Parathyroid adenoma (tissue), 2 donors: Measurements from ENCODE around the gene RHEBL1.

ENCODE experiments used
- H2AFZ ChIP-seq: fragments of 300-600 bp; sonication (generic); one replicate; pipeline ENCODE4 v1.7.0; 2017; ENCODE audit warnings: antibody characterized with exemption, mild to moderate bottlenecking
- H3K27ac ChIP-seq: fragments of 300-600 bp; sonication (generic); one replicate; pipeline ENCODE4 v1.7.0; 2017
- H3K27me3 ChIP-seq: fragments of 300-600 bp; sonication (generic); one replicate; pipeline ENCODE4 v1.7.0; 2017; ENCODE audit warnings: low read length; ENCODE audit not compliant: control insufficient read depth, insufficient read depth
- H3K36me3 ChIP-seq: fragments of 300-600 bp; sonication (generic); one replicate; pipeline ENCODE4 v1.7.0; 2017; ENCODE audit warnings: low read length; ENCODE audit not compliant: control insufficient read depth, insufficient read depth
- H3K4me1 ChIP-seq: fragments of 300-600 bp; sonication (generic); one replicate; pipeline ENCODE4 v1.7.0; 2017; ENCODE audit warnings: control low read depth
- H3K4me2 ChIP-seq: fragments of 300-600 bp; sonication (generic); one replicate; pipeline ENCODE4 v1.7.0; 2017; ENCODE audit warnings: low read length
- H3K4me3 ChIP-seq: fragments of 300-600 bp; sonication (generic); one replicate; pipeline ENCODE4 v1.7.0; 2017; ENCODE audit warnings: low read depth, low read length
- H3K79me2 ChIP-seq: fragments of 300-600 bp; sonication (generic); one replicate; pipeline ENCODE4 v1.7.0; 2017; ENCODE audit warnings: control low read depth
- H3K9ac ChIP-seq: fragments of 300-600 bp; sonication (generic); one replicate; pipeline ENCODE4 v1.7.0; 2017; ENCODE audit warnings: mild to moderate bottlenecking
- H3K9me3 ChIP-seq: fragments of 300-600 bp; sonication (generic); one replicate; pipeline ENCODE4 v1.7.0; 2017; ENCODE audit warnings: low read length; ENCODE audit not compliant: control insufficient read depth
- CTCF ChIP-seq: fragments of 300-600 bp; sonication (generic); IDR thresholded peaks from one replicate; pipeline ENCODE4 v1.7.0; 2017; ENCODE audit warnings: antibody characterized with exemption, mild to moderate bottlenecking
- donor health status: primary hyperparathyroidism.

RHEBL1 gene

GRCh38 chr12:49089821-49090773, 20.3 kb upstream of the RHEBL1 start:
- TF ChIP-seq CTCF: no peak
- Histone ChIP-seq H3K4me2 (peak overlapping the region; percentile 58), H3K27ac (no peak overlapping the region), H3K4me3 (no peak overlapping the region), H3K9me3 (no peaks in the 10 kb centered on the region), H3K9ac (no peak overlapping the region), H3K79me2 (no peaks in the 10 kb centered on the region), H3K27me3 (peaks cover 27% of the 10 kb centered on the region), H3K36me3 (no peaks in the 10 kb centered on the region), H2AFZ (peak overlapping the region; percentile 30), H3K4me1 (peaks cover 13% of the 10 kb centered on the region)

DNA sequence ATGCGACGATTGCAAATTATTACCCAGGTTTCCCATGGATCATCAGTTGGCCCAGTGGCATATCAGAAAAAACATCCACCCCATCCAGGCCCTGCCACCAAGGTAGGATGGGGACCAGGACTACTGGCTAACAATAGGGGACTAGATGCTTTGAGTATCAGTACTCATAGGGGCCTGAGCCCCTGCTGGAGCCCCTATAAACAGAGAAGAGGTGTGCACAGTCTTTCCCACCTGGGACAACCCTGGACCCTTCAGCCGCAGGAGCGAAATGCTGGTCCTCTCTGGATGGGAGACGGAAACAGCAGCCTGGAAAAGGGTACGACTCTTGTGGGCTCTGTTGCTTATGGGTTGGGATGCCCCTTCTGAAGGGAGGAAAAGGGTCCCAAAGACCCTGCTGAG, 19.2 kb upstream of the RHEBL1 start:
- Histone ChIP-seq H3K4me2 (no peak overlapping the region), H3K9ac (no peak overlapping the region), H3K27me3 (peaks cover 27% of the 10 kb centered on the region), H3K4me3 (no peak overlapping the region), H2AFZ (no peak overlapping the region), H3K79me2 (no peaks in the 10 kb centered on the region), H3K9me3 (no peaks in the 10 kb centered on the region), H3K4me1 (peaks cover 13% of the 10 kb centered on the region), H3K27ac (no peak overlapping the region), H3K36me3 (no peaks in the 10 kb centered on the region)
- TF ChIP-seq CTCF: no peak

GRCh38 chr12:49088150-49088931, 18.6 kb upstream of the RHEBL1 start:
- Histone ChIP-seq H3K36me3 (no peaks in the 10 kb centered on the region), H3K79me2 (no peaks in the 10 kb centered on the region), H3K9ac (no peak overlapping the region), H3K9me3 (no peaks in the 10 kb centered on the region), H3K4me1 (peaks cover 13% of the 10 kb centered on the region), H3K27ac (no peak overlapping the region), H3K27me3 (peaks cover 25% of the 10 kb centered on the region), H3K4me3 (peak overlapping the region; percentile 6), H2AFZ (peak overlapping the region; percentile 66), H3K4me2 (peak overlapping the region; percentile 42)
- peak; percentile 81 for TF ChIP-seq CTCF

GRCh38 chr12:49086116-49086515, 16.3 kb upstream of the RHEBL1 start:
- Histone ChIP-seq H3K9ac (no peak overlapping the region), H3K4me3 (no peak overlapping the region), H2AFZ (no peak overlapping the region), H3K36me3 (no peaks in the 10 kb centered on the region), H3K27me3 (peaks cover 11% of the 10 kb centered on the region), H3K79me2 (no peaks in the 10 kb centered on the region), H3K27ac (no peak overlapping the region), H3K4me1 (peaks cover 7% of the 10 kb centered on the region), H3K9me3 (no peaks in the 10 kb centered on the region), H3K4me2 (no peak overlapping the region)
- no peak for TF ChIP-seq CTCF
